SK-N-SH (cell line): ENCODE data around the gene PHC2.

ENCODE experiments used
- CTCF ChIP-seq: fragments of 200-600 bp; sonication (generic); IDR thresholded peaks from 2 replicates; pipeline ENCODE4 v1.6.1; 2017; ENCODE audit warnings: antibody characterized with exemption, mild to moderate bottlenecking, moderate library complexity
- MAX ChIP-seq: IDR thresholded peaks from 2 replicates; pipeline ENCODE4 v1.4.0; 2012; ENCODE audit warnings: low read depth
- MXI1 ChIP-seq: IDR thresholded peaks from 2 replicates; pipeline ENCODE4 v1.6.1; 2012; ENCODE audit warnings: mild to moderate bottlenecking, low read depth, low read length, improper control_type of control experiment
- RAD21 ChIP-seq: IDR thresholded peaks from 2 replicates; pipeline ENCODE4 v1.6.1; 2012; ENCODE audit warnings: mild to moderate bottlenecking, low read length
- RCOR1 ChIP-seq: fragments of 150-350 bp; IDR thresholded peaks from 2 replicates; pipeline ENCODE4 v1.6.1; 2017; ENCODE audit warnings: antibody characterized with exemption, low read length
- REST ChIP-seq: IDR thresholded peaks from 2 replicates; pipeline ENCODE4 v1.6.1; 2012; ENCODE audit warnings: mild to moderate bottlenecking, low read depth, low read length, moderate library complexity
- SMC3 ChIP-seq: IDR thresholded peaks from 2 replicates; pipeline ENCODE4 v1.6.1; 2012; ENCODE audit warnings: low read depth, low read length, improper control_type of control experiment
- TAF1 ChIP-seq: IDR thresholded peaks from 2 replicates; pipeline ENCODE4 v1.6.1; 2012; ENCODE audit warnings: low read depth, mild to moderate bottlenecking, low read length, moderate library complexity, borderline replicate concordance
- YY1 ChIP-seq: IDR thresholded peaks from 2 replicates; pipeline ENCODE4 v1.4.0; 2012; ENCODE audit warnings: low read depth, mild to moderate bottlenecking

DNA sequence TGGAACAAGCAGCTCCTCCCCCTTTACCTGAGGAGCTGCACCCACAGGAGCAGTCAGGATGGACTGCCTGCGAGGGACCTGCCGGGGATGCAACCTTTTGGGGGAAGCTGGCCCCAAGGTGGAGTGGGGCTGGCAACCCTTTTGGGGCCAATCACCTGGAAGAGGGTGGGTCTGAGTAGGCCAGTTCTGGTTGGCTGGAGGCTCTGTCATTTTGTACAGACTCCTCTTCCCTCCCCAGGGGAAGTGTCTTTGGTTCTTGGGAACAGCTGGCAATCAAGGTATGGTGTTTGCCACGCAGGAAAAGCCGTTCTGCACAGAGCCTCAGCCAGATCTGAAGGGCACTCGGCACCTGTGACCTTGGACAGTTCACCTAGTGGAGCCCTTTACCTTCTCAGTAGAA, 109.7 kb downstream of the PHC2 start:
- TF ChIP-seq CTCF (no peak), MAX (no peak), REST (no peak), YY1 (no peak), RAD21 (no peak), RCOR1 (no peak), MXI1 (no peak), SMC3 (no peak), TAF1 (no peak)
